CD4-positive, alpha-beta T cell treated with Interleukin-4 for 1 hour (primary cell): ENCODE measurements around the gene BOLL.
"Not testable (repeated sequence)": the region's sequence is repeated elsewhere in the genome, so short reads cannot be mapped to it uniquely, and the experiment has no call there.

ENCODE experiments used
- DNase-seq, 2 donors: peaks; one replicate each; pipeline ENCODE4 v3.0.0-alpha.2; 2020 to 2022

BOLL gene

GRCh38 chr2:197705912-197706838 is 78.9 kb downstream of the BOLL start:
- DNase-seq: peak in 1 of 2 donors; percentile 41

- DNase-seq: peak; percentile 93
Measured at GRCh38 chr2:197705121-197705911, 79.8 kb downstream of the BOLL start, which contains the start of gene MARS2. Gene MARS2 (plus strand): TSS chr2:197705369. CDS start chr2:197705406, 37 bp downstream.

GRCh38 chr2:197704434-197705120 is 80.5 kb downstream of the BOLL start:
- no peak for DNase-seq

GRCh38 chr2:197700960-197701359 is 84.2 kb downstream of the BOLL start:
- DNase-seq: no peak

- DNase-seq: not testable (repeated sequence)
Measured at GRCh38 chr2:197699724-197700123, 85.4 kb downstream of the BOLL start.

- DNase-seq: not testable (repeated sequence)
Measured at GRCh38 chr2:197696571-197696970, 88.5 kb downstream of the BOLL start.

- not testable (repeated sequence) for DNase-seq
Measured at GRCh38 chr2:197695971-197696370, 89.1 kb downstream of the BOLL start.

GRCh38 chr2:197695206-197695605 is 89.9 kb downstream of the BOLL start:
- DNase-seq: not testable (repeated sequence)

- no peak for DNase-seq
Measured at GRCh38 chr2:197677483-197677882, 107.6 kb downstream of the BOLL start.

- no peak for DNase-seq
Measured at GRCh38 chr2:197677056-197677455, 108.1 kb downstream of the BOLL start.
